Activated CD8-positive, alpha-beta T cell treated with anti-CD3 and anti-CD28 coated beads, Interleukin-2, amount 10 ng/mL, durations not matched to agents 7 days and 5 days (primary cell): ENCODE data around the gene DNASE1L2. TPM values are rescaled to one million over a fixed set of nuclear protein-coding genes. Genes with fewer than 3 reads are reported as not detected.
"Not testable (repeated sequence)": the region's sequence is repeated elsewhere in the genome, so short reads cannot be mapped to it uniquely, and the experiment has no call there.

Experiments used
- ATAC-seq: fragments of 150-1000 bp; cut with Tn5 transposase; one replicate; pipeline ENCODE4 v1.10.0; 2021; ENCODE audit warnings: moderate library complexity
- CTCF ChIA-PET: fragments of 350-600 bp; sonication (Branson Sonifier 250); formaldehyde crosslinking; loops from one replicate; lab custom pipeline; 2021; ENCODE audit warnings: antibody characterized with exemption; lab: Charles Lee
- POLR2A ChIA-PET: fragments of 350-600 bp; sonication (Branson Sonifier 250); formaldehyde crosslinking; loops from one replicate; lab custom pipeline; 2021; ENCODE audit warnings: antibody characterized with exemption; lab: Charles Lee
- DNase-seq: peaks from one replicate; pipeline ENCODE4 v3.0.0-alpha.2; 2020
- H3K27ac Mint-ChIP-seq: one replicate; pipeline ENCODE4 v1.8.0; 2021; ENCODE audit warnings: mild to moderate bottlenecking, mixed read lengths
- H3K27me3 Mint-ChIP-seq: one replicate; pipeline ENCODE4 v1.8.0; 2021; ENCODE audit warnings: low read depth, mixed read lengths
- H3K36me3 Mint-ChIP-seq: one replicate; pipeline ENCODE4 v1.8.0; 2021; ENCODE audit warnings: low read depth, mixed read lengths
- H3K4me1 Mint-ChIP-seq: one replicate; pipeline ENCODE4 v1.8.0; 2021; ENCODE audit warnings: low read depth, mixed read lengths
- H3K4me3 Mint-ChIP-seq: one replicate; pipeline ENCODE4 v1.8.0; 2021; ENCODE audit warnings: mild to moderate bottlenecking, mixed read lengths
- H3K9me3 Mint-ChIP-seq: one replicate; pipeline ENCODE4 v1.8.0; 2022; ENCODE audit warnings: mixed read lengths; ENCODE audit not compliant: insufficient read depth
- total RNA-seq, 2 experiments: library from RNA; stranded (reverse); gene quantifications; one replicate each; pipeline ENCODE4 v1.2.3, GENCODE V29; 2021

The DNASE1L2 gene
- total RNA-seq, 2 experiments from 2014 or later, result 3.3 to 4.1 TPM

DNA sequence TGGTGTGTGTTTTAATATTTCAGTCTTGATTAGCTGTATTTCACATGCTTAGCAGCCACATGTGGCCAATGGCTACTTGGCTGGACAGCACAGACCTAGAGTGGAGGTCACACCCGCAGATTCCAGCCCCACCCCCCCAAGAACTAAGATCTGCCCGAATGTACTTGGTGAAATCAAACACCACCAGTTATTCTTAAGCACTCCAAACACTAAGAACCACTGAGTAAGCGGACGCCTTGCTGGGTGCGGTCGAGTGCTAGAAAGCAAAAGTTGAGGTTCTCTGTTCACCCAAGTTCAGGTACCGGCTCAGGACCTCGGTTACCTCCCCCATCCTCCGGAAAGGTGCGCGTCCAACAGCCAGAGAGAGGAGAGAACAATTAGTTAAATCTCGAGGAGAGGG, 30.6 kb downstream of the DNASE1L2 start:
- Mint-ChIP-seq H3K4me3 (peak overlapping the region; percentile 93), H3K4me1 (peaks cover 47% of the 10 kb centered on the region), H3K27ac (peak overlapping the region; percentile 86), H3K36me3 (peaks cover 47% of the 10 kb centered on the region)
- ATAC-seq, H3K27me3 Mint-ChIP-seq, H3K9me3 Mint-ChIP-seq: not testable (repeated sequence)
- POLR2A ChIA-PET, result interaction anchor here (1.2 to 1.8 kb wide), 2 partner anchors 10 to 15 kb away, joined by 3 to 5 read pairs; partner anchors contain the start of gene ECI1
- peak; percentile 49 for DNase-seq
- CTCF ChIA-PET, result interaction anchor here (2.8 kb wide), 1 partner anchor 15 kb away, joined by 13 read pairs; the partner anchor contains the start of gene ECI1

DNA sequence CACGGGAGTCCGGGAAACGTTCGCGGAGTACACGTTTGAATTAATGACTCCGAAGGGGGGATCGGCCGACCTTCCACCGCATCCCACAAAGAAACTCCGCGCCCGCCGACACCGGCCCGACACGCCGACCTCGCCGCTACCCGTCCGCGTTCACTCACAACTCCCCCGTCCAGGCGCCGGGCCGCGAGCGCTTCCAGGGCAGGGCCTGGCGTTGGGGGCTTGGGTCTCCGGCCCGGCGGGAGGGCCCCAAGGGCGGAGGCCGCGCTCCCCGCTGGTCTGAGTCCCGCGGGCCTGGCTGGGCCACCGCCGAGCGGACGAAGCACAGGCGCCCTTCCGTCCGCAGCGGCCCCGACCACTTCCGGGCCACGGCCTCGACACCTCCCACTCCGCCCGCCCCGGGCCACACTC, 31.3 kb downstream of the DNASE1L2 start:
- Mint-ChIP-seq H3K36me3 (peaks cover 41% of the 10 kb centered on the region), H3K27ac (peak overlapping the region; percentile 98), H3K4me1 (peaks cover 47% of the 10 kb centered on the region), H3K4me3 (peak overlapping the region; percentile 93)
- POLR2A ChIA-PET, result interaction anchor here (1.2 kb wide), 1 partner anchor 11 kb away, joined by 3 read pairs; no protein-coding TSS in a partner anchor
- DNase-seq, H3K27me3 Mint-ChIP-seq, CTCF ChIA-PET, H3K9me3 Mint-ChIP-seq: not testable (repeated sequence)
- peak; percentile 62 for ATAC-seq

DNA sequence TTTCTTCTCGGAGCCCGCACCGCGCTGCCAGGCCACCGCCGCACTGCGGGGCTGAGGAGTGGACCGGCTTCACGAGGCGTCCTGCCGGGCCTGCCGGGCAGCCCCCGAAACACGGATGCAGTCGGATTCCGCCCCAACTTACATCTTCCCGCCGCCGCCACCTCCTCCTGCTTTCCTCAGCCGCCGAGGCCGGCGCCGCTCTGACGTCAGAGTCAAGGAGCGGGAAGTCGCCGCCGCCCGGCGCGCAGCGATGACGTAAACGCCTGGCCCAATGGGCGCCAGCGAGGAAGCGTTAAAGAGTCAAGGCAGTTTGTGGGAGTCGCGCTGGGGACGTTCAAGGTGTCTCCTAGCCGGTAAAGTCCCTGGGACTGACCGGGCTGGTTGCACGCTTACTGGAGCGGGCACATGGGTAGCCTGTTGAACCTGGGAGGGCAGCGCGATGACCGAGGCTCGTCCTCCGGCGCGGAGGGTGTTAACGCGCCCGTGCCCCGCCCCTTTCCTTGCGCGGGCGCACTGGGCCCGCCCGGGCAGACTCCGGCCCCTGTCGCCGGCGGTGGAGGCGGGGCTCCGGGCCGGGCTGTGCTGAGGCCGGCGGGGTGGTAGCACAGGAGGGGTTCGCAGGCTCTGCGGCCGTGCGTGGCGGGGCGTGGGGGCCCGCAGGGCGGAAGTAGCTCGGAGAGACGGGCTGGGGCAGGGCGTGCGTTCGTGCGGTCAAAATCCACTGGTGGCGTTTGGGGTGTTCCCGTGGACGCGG, 31.8 kb downstream of the DNASE1L2 start, which contains the start of gene RNPS1:
Gene RNPS1, minus strand, starts transcription at position 214 of the 754 bp plus-strand sequence. CDS start 3,483 bp downstream, outside the sequence.
- Mint-ChIP-seq H3K9me3 (no peaks in the 10 kb centered on the region), H3K27ac (peak within 1 kb of the TSS; percentile 98), H3K4me1 (peaks cover 44% of the 10 kb centered on the region), H3K36me3 (peaks cover 35% of the 10 kb centered on the region), H3K27me3 (no peaks in the 10 kb centered on the region), H3K4me3 (peak within 1 kb of the TSS; percentile 93)
- CTCF ChIA-PET, result interaction anchor here (0.8 kb wide), 1 partner anchor 17 kb away, joined by 3 read pairs; the partner anchor contains the start of gene ECI1
- peak; percentile 96 for DNase-seq
- ATAC-seq, result peak; percentile 90
- POLR2A ChIA-PET, result interaction anchor here (0.8 to 1.6 kb wide), 5 partner anchors 10 to 113 kb away, joined by 3 to 15 read pairs (median 3); partner anchors contain the start of genes ECI1 and TRAF7

DNA sequence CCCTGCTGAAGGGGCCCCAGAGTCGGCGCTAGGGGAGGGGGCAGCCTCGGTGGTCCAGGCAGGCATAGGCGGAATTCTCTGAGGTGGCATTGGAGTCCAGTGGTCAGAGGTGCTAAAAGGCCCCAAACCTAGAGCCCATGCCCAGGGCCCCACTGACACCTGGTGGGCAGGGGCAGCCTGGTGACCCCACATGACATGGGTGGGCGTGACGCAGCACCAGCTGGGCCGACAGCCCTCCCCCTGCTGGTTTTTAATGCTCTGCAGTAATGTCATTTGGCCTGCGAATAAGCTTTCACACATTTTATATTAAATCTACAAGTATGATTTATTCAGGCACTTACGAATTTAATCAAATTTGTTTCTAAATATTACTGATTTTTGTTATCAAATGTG, 33.8 kb downstream of the DNASE1L2 start:
- Mint-ChIP-seq H3K27me3 (no peaks in the 10 kb centered on the region), H3K4me1 (peaks cover 34% of the 10 kb centered on the region), H3K27ac (no peak overlapping the region), H3K36me3 (peaks cover 19% of the 10 kb centered on the region), H3K9me3 (no peaks in the 10 kb centered on the region), H3K4me3 (peak overlapping the region; percentile 93)
- DNase-seq, result no peak
- ChIA-PET CTCF (interaction anchor here (1.8 to 1.9 kb wide), 2 partner anchors 9 to 160 kb away, joined by 4 to 6 read pairs; partner anchors contain the start of gene CCNF), POLR2A (no interaction called here)
- ATAC-seq, result no peak

DNA sequence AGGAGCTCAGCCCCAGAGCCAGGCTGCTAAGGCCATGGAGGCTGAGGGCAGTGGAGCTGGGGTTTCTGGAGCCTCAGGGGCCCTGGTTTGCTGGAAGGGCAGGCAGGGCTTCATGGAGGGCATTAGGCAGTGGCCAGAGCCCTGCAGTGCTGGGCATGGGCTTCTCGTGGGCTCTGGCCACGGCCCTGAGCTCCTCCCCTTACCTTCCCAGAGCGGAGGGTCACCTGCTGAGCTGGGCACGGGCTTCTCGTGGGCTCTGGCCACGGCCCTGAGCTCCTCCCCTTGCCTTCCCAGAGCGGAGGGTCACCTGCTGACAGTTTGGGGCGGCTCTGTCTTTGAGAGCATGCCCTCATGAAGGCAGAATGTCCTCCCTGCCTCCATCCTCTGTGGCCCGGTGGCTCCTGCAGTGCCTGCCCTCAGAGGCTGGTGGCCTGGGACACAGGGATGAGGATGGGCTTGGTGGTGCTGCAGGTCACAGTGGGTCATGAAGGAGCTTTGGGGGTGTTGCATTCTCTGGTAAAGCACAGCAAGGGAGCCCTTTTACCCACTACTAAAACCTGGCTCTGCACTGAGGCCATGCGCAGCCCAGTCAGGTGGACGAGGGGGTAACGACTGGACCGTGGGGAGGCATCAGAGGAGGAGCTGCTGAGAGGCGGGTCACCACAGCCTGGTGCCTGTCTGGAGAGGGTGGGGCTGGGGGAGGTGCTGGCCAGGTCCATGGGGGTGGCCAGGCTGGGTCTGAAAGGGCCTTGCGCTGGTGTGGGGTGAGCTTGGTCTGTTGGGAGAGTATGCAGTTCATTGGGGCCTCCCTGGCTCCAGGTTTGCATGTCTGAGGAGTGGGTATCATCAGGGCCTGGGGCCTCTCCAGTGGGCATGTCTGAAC, 34.6 kb downstream of the DNASE1L2 start:
- no peak overlapping the region for H3K27ac Mint-ChIP-seq
- ATAC-seq (no peak), DNase-seq (no peak)
- no peaks in the 10 kb centered on the region for H3K9me3 Mint-ChIP-seq
- POLR2A ChIA-PET, result no interaction called here
- H3K4me3 Mint-ChIP-seq, result no peak overlapping the region
- peaks cover 16% of the 10 kb centered on the region for H3K36me3 Mint-ChIP-seq
- H3K27me3 Mint-ChIP-seq, result no peaks in the 10 kb centered on the region
- CTCF ChIA-PET, result interaction anchor here (1.9 kb wide), 1 partner anchor 8 kb away, joined by 4 read pairs; no protein-coding TSS in a partner anchor
- peaks cover 27% of the 10 kb centered on the region for H3K4me1 Mint-ChIP-seq

DNA sequence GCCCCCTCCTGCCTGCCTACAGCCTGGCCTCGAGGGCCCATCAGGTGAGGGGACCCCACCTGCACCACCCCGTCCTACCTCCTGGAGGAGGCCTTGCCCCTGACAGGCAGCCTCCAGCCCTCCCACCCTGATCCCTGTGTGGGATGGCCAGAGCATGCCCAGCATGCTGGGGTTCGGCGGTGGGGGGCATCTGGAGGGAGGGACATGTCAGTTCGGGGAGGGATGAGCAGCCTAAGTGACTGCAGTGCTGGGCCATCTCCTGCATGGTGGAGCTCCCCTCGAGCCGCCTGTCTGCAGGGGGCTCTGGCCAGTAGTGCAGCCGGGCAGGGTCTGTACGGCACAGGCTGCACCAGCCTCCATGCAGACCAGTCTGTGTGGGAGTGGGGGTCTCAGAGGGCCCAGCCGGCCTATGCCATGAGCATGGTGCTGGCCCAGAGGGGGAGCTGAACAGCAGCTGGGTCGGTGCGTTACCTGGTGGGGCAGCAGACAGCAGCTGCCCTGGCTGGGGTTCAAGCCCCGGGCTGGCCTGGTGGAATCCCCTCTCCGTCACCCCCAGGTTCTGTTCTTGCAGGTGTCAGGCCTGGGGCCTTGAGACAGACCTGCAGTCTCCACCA, 35.7 kb downstream of the DNASE1L2 start:
- H3K9me3 Mint-ChIP-seq, result no peaks in the 10 kb centered on the region
- ATAC-seq (no peak), DNase-seq (no peak)
- no peaks in the 10 kb centered on the region for H3K27me3 Mint-ChIP-seq
- peaks cover 5% of the 10 kb centered on the region for H3K36me3 Mint-ChIP-seq
- H3K27ac Mint-ChIP-seq, result no peak overlapping the region
- ChIA-PET CTCF (no interaction called here), POLR2A (no interaction called here)
- H3K4me1 Mint-ChIP-seq, result peaks cover 16% of the 10 kb centered on the region
- no peak overlapping the region for H3K4me3 Mint-ChIP-seq

DNA sequence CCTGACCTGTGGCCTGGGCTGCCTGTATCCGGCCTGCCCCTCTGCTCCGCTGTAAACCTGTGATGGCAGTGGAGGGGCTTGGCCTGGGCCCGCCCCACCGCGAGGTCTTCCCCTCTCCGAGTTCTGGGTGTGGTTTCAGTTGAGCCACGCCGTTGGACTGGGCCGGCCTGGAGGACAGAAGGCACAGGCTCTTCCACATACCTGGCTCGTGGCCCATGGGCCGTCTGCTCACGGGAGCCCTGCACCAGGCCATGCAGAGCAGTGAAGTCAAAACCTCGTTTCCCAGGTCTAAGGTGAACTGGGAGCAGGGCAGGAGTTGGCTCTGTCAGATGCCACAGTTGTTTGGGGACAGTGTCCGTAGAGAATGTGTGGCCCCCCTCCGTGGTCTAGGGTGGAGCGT, 37.2 kb downstream of the DNASE1L2 start:
- POLR2A ChIA-PET, result interaction anchor here (0.8 kb wide), 1 partner anchor 9 kb away, joined by 3 read pairs; no protein-coding TSS in a partner anchor
- no peak overlapping the region for H3K4me3 Mint-ChIP-seq
- no peak for ATAC-seq

DNA sequence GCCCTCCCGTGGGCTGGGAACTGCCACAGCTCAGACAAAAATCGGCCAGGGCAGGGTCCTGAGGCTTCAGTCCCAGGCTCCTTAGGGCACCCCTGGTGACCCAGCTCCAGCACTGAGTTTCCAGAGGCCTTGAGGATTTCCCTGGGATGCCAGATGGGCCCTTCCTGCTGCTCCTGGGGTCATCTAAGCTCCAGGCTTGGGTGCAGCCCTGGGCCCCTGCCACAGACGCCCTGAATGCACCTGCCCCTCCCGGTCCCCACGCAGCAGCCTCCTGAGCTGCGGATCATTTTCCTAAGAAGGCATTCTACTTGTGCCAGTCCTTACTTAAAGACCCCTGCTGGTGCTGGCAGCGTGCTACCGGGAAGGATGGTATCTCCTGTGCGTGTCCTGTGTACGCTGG, 37.7 kb downstream of the DNASE1L2 start:
- H3K4me1 Mint-ChIP-seq, result peaks cover 13% of the 10 kb centered on the region
- H3K9me3 Mint-ChIP-seq, result no peaks in the 10 kb centered on the region
- no peaks in the 10 kb centered on the region for H3K36me3 Mint-ChIP-seq
- DNase-seq (no peak), ATAC-seq (no peak)
- ChIA-PET CTCF (no interaction called here), POLR2A (interaction anchor here (0.8 kb wide), 1 partner anchor 9 kb away, joined by 3 read pairs; no protein-coding TSS in a partner anchor)
- no peaks in the 10 kb centered on the region for H3K27me3 Mint-ChIP-seq
- no peak overlapping the region for H3K4me3 Mint-ChIP-seq
- no peak overlapping the region for H3K27ac Mint-ChIP-seq

More for the DNA sequence above, 37.2 kb downstream of the DNASE1L2 start:
- no peak for DNase-seq
- peaks cover 15% of the 10 kb centered on the region for H3K4me1 Mint-ChIP-seq
- no peaks in the 10 kb centered on the region for H3K27me3 Mint-ChIP-seq
- H3K27ac Mint-ChIP-seq, result no peak overlapping the region
- CTCF ChIA-PET, result no interaction called here
- H3K36me3 Mint-ChIP-seq, result no peaks in the 10 kb centered on the region
- no peaks in the 10 kb centered on the region for H3K9me3 Mint-ChIP-seq

DNA sequence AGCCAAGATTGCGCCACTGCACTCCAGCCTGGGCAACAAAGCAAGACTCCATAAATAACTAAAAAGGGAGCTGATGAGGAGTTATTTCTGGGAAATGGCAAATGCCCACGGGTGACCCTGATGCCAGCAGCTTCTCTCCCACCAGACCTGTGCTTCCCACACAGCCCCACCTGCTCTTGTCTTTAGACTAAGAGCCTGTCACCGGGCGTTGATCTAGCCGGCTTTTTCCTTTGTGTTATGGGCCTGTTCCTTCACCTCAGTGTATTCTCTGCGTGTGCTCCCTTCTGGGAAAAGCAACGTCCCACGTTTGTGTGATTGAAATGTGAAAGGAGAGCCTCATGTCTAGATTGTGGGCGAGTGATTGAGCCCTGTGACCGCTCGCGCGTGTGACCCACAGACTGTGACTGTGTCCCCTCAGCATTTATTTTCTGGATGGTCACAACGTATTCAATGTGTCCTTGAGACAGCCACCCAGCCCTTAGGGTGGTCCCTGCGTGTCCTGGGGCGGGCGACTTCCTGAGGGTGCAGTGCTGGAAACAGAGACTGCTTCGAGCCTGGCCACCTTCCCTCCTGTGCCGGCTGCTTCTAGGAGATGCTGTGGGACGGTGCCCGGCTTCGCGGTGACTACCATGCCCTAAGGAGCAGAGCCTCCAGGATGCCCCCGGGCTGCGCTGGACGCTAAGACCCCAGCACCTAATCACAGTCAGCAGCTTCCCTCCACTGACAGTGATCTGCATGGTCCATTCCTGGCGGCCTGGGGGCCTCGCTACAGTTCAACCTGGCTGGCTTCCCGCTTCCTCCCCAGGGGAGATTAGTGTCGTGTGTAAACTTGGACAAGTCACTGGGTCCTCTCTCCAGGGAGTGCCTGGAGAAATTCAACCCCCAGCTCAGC, 39.5 kb downstream of the DNASE1L2 start:
- H3K9me3 Mint-ChIP-seq, result no peaks in the 10 kb centered on the region
- ATAC-seq, result no peak
- H3K4me3 Mint-ChIP-seq, result no peak overlapping the region
- peaks cover 1% of the 10 kb centered on the region for H3K4me1 Mint-ChIP-seq
- ChIA-PET POLR2A (no interaction called here), CTCF (no interaction called here)
- no peaks in the 10 kb centered on the region for H3K27me3 Mint-ChIP-seq
- DNase-seq, result no peak
- no peak overlapping the region for H3K27ac Mint-ChIP-seq
- no peaks in the 10 kb centered on the region for H3K36me3 Mint-ChIP-seq

DNA sequence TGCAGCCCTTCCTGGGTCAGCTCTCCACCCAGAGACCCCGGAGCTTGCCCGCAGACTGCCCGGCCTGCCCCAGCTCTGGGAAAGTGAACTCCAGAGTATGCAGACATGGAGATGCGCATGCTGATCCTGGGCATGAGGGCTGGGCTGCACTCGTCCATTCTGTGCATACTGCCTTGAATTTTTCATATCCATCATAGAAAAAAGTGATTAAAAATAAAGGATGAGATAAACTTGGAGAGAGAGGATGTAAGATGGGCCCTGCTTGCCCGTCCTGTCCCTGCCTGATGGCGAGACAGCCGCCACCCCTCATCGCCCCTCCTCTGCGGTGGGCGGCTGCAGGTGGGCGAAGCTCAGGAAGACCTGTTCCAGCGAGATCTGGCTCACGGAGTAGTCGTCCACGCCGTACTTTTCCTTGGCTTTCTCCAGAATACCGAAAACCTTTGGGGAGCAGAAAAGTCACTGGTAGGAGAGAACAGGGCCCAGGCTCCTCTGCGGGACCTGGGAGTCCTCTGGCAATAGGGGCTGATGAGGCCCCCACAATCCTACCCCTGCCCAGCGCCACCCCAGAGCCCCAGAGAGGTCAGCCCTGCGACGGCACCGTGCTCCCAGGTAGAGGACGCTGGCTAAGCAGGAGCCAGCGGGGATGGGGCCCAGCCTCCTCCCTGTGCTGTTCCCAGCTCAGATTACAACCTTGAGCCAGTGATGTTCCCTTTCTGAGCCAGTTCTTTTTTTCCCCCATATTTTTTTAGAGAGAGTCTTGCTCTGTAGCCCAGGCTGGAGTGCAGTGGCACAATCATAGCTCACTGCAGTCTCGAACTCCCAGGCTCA, 40.3 kb downstream of the DNASE1L2 start:
- ATAC-seq, result no peak
- no peak overlapping the region for H3K4me3 Mint-ChIP-seq
- ChIA-PET POLR2A (no interaction called here), CTCF (no interaction called here)
- H3K27me3 Mint-ChIP-seq, result no peaks in the 10 kb centered on the region
- H3K27ac Mint-ChIP-seq, result no peak overlapping the region
- H3K4me1 Mint-ChIP-seq, result no peaks in the 10 kb centered on the region
- H3K9me3 Mint-ChIP-seq, result no peaks in the 10 kb centered on the region
- H3K36me3 Mint-ChIP-seq, result no peaks in the 10 kb centered on the region
- no peak for DNase-seq
